IMR-90 (cell line): Measurements from ENCODE around the gene NR1D2.

Experiments used
- BHLHE40 ChIP-seq: fragments of 150-350 bp; IDR thresholded peaks from 2 replicates; pipeline ENCODE4 v1.6.1; 2016; ENCODE audit warnings: mild to moderate bottlenecking, low read depth, low read length
- CEBPB ChIP-seq: IDR thresholded peaks from 2 replicates; pipeline ENCODE4 v1.6.1; 2012; ENCODE audit warnings: low read depth, low read length, improper control_type of control experiment
- CHD1 ChIP-seq: IDR thresholded peaks from 2 replicates; pipeline ENCODE4 v1.6.1; 2012; ENCODE audit warnings: low read depth, low read length, improper control_type of control experiment
- FOS ChIP-seq: fragments of 150-350 bp; IDR thresholded peaks from 2 replicates; pipeline ENCODE4 v1.6.1; 2016; ENCODE audit warnings: low read depth, low read length
- MAFK ChIP-seq: IDR thresholded peaks from 2 replicates; pipeline ENCODE4 v1.6.1; 2012; ENCODE audit warnings: low read depth, low read length, improper control_type of control experiment
- MAZ ChIP-seq: IDR thresholded peaks from 2 replicates; pipeline ENCODE4 v1.6.1; 2012; ENCODE audit warnings: low read depth, mild to moderate bottlenecking, low read length, improper control_type of control experiment, moderate library complexity, borderline replicate concordance
- MXI1 ChIP-seq: IDR thresholded peaks from 2 replicates; pipeline ENCODE4 v1.6.1; 2012; ENCODE audit warnings: low read depth, mild to moderate bottlenecking, low read length, moderate library complexity, borderline replicate concordance
- POLR2A ChIP-seq: IDR thresholded peaks from 2 replicates; pipeline ENCODE4 v1.6.1; 2012; ENCODE audit warnings: mild to moderate bottlenecking, low read depth, low read length
- RAD21 ChIP-seq: IDR thresholded peaks from 2 replicates; pipeline ENCODE4 v1.6.1; 2012; ENCODE audit warnings: low read length, improper control_type of control experiment
- RFX5 ChIP-seq: IDR thresholded peaks from 2 replicates; pipeline ENCODE4 v1.8.0; 2012; ENCODE audit warnings: low read depth, mild to moderate bottlenecking, low read length, moderate library complexity
- SMC3 ChIP-seq: fragments of 150-350 bp; IDR thresholded peaks from 2 replicates; pipeline ENCODE4 v1.6.1; 2016; ENCODE audit warnings: low read depth, mild to moderate bottlenecking, antibody characterized with exemption, low read length, moderate library complexity
- TF ChIP-seq, protein P1 (sequence below): conservative IDR thresholded peaks from 2 replicates; pipeline ENCODE4 v1.5.1; 2012; ENCODE audit warnings: mild to moderate bottlenecking, low read depth, low read length, improper control_type of control experiment
- TF ChIP-seq, protein P2 (sequence below): fragments of 150-350 bp; IDR thresholded peaks from 2 replicates; pipeline ENCODE4 v1.6.1; 2017; ENCODE audit warnings: mild to moderate bottlenecking, antibody characterized with exemption, low read length, low read depth
- TF ChIP-seq, protein P3 (sequence below): fragments of 150-350 bp; IDR thresholded peaks from 2 replicates; pipeline ENCODE4 v1.6.1; 2016; ENCODE audit warnings: low read depth, mild to moderate bottlenecking, low read length, moderate library complexity, borderline replicate concordance

DNA sequence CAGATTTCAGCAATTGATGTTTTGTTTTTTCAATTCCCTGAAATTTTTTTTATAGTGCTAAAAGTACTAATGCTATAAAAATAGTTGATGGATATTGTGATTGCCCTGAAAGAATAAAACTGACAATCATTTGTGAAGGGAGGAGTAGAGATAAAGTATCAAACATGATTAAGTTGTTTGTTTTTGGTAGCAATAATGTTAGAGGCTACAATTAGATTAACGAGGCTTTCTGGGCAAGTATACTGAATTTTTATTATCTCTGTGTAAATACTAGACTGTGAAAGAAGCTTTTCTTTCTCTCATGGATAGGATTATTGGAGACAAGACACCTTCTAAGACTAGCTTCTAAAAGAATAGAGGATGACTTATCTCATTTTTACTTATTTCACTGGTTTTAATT lies 15.6 kb downstream of the NR1D2 start:
- no peak for TF ChIP-seq RAD21
- TF ChIP-seq POLR2A: no peak
- TF ChIP-seq, protein P1, sequence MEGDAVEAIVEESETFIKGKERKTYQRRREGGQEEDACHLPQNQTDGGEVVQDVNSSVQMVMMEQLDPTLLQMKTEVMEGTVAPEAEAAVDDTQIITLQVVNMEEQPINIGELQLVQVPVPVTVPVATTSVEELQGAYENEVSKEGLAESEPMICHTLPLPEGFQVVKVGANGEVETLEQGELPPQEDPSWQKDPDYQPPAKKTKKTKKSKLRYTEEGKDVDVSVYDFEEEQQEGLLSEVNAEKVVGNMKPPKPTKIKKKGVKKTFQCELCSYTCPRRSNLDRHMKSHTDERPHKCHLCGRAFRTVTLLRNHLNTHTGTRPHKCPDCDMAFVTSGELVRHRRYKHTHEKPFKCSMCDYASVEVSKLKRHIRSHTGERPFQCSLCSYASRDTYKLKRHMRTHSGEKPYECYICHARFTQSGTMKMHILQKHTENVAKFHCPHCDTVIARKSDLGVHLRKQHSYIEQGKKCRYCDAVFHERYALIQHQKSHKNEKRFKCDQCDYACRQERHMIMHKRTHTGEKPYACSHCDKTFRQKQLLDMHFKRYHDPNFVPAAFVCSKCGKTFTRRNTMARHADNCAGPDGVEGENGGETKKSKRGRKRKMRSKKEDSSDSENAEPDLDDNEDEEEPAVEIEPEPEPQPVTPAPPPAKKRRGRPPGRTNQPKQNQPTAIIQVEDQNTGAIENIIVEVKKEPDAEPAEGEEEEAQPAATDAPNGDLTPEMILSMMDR: no peak
- no peak for TF ChIP-seq MXI1
- TF ChIP-seq BHLHE40: no peak
- TF ChIP-seq MAFK: no peak
- no peak for TF ChIP-seq FOS
- TF ChIP-seq SMC3: no peak
- TF ChIP-seq RFX5: no peak
- TF ChIP-seq MAZ: no peak
- no peak for TF ChIP-seq CEBPB
- TF ChIP-seq, protein P2, sequence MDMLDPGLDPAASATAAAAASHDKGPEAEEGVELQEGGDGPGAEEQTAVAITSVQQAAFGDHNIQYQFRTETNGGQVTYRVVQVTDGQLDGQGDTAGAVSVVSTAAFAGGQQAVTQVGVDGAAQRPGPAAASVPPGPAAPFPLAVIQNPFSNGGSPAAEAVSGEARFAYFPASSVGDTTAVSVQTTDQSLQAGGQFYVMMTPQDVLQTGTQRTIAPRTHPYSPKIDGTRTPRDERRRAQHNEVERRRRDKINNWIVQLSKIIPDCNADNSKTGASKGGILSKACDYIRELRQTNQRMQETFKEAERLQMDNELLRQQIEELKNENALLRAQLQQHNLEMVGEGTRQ: no peak
- no peak for TF ChIP-seq CHD1
- TF ChIP-seq, protein P3, sequence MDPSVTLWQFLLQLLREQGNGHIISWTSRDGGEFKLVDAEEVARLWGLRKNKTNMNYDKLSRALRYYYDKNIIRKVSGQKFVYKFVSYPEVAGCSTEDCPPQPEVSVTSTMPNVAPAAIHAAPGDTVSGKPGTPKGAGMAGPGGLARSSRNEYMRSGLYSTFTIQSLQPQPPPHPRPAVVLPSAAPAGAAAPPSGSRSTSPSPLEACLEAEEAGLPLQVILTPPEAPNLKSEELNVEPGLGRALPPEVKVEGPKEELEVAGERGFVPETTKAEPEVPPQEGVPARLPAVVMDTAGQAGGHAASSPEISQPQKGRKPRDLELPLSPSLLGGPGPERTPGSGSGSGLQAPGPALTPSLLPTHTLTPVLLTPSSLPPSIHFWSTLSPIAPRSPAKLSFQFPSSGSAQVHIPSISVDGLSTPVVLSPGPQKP: no peak
